ENCODE results near the gene C2orf68. TPM values are rescaled to one million over a fixed set of nuclear protein-coding genes. Genes with fewer than 3 reads are reported as not detected.
A peak's percentile ranks its signal among the peaks of the same experiment; 100 is the strongest.

Gene C2orf68
- total and polyA plus RNA-seq, 2 of the 13 experiments (the other 11 are each of a cell fraction or from before 2014, with no cell fraction given): 47.1 to 77.4 TPM

DNA sequence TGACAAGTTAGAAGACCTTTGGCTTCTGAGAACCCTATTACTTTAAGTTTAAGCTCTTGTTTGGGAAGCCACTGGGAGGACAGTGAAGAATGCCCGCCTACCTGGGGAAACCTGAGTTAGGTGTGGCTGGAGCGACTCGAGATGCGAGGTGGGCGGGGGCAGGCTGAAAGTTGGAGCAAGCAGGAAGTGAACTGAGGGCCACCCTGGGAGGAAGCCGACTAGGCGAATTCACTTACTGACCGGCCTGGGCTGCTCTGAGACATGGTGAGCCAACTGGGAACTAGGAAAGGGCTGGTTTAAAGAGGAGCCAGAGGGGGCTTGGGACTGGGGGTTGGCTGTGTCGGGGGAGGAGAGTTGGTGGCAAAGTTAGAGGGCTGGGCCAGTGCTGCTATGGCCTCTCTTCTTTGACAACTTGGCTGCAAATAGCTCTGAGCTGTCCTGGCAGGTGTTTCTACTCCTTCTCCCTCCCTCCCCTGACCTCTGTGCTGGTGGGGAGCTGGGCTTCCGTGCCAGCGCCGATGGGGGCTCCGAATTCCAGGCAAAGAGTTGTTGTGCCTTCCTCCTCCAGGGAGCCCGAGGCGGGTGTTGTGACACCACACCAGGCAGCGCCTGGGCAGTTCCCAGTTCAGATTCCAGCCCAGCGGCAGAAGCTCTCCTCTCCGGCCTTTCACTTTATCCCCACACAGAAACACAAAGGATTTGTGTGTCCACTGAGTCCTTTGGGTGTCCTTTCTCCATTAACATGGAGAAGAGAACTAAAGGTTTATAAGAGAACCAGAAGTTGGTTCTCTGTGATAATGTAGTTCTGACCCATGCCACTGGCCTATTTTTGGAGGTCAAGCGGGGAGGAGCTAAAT is 34.3 kb downstream of the C2orf68 start, which contains the start of gene VAMP8 (continued):
- TF ChIP-seq, protein P1, sequence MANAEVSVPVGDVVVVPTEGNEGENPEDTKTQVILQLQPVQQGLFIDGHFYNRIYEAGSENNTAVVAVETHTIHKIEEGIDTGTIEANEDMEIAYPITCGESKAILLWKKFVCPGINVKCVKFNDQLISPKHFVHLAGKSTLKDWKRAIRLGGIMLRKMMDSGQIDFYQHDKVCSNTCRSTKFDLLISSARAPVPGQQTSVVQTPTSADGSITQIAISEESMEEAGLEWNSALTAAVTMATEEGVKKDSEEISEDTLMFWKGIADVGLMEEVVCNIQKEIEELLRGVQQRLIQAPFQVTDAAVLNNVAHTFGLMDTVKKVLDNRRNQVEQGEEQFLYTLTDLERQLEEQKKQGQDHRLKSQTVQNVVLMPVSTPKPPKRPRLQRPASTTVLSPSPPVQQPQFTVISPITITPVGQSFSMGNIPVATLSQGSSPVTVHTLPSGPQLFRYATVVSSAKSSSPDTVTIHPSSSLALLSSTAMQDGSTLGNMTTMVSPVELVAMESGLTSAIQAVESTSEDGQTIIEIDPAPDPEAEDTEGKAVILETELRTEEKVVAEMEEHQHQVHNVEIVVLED (CRISPR knock-in tag; IDR thresholded peaks at IDR 0.05; ENCODE audit: borderline replicate concordance): peak; percentile 18; the same call in 1 of the 2 replicates
- TF ChIP-seq PTBP1 (IDR thresholded peaks at IDR 0.05; ENCODE audit: low read depth, low read length, poor library complexity, severe bottlenecking) (no peak), KAT8 (CRISPR knock-in tag; IDR thresholded peaks at IDR 0.05) (peak; percentile 37), CHCHD3 (CRISPR knock-in tag; IDR thresholded peaks at IDR 0.05) (no peak), ZNF160 (CRISPR knock-in tag; IDR thresholded peaks at IDR 0.05) (no peak), SP2 (CRISPR knock-in tag; IDR thresholded peaks at IDR 0.05) (no peak), ZNF563 (CRISPR knock-in tag; IDR thresholded peaks at IDR 0.05) (no peak), TMF1 (CRISPR knock-in tag; IDR thresholded peaks at IDR 0.05; ENCODE audit: low read depth) (no peak), RNF2 (conservative IDR thresholded peaks at IDR 0.05; ENCODE audit: low read depth) (no peak), SUZ12 (IDR thresholded peaks at IDR 0.05; ENCODE audit: low read depth, low read length) (no peak), TBX2 (CRISPR knock-in tag; IDR thresholded peaks at IDR 0.05; ENCODE audit: borderline replicate concordance) (no peak), DNMT1 (CRISPR knock-in tag; IDR thresholded peaks at IDR 0.05) (no peak)
- TF ChIP-seq, protein P2, sequence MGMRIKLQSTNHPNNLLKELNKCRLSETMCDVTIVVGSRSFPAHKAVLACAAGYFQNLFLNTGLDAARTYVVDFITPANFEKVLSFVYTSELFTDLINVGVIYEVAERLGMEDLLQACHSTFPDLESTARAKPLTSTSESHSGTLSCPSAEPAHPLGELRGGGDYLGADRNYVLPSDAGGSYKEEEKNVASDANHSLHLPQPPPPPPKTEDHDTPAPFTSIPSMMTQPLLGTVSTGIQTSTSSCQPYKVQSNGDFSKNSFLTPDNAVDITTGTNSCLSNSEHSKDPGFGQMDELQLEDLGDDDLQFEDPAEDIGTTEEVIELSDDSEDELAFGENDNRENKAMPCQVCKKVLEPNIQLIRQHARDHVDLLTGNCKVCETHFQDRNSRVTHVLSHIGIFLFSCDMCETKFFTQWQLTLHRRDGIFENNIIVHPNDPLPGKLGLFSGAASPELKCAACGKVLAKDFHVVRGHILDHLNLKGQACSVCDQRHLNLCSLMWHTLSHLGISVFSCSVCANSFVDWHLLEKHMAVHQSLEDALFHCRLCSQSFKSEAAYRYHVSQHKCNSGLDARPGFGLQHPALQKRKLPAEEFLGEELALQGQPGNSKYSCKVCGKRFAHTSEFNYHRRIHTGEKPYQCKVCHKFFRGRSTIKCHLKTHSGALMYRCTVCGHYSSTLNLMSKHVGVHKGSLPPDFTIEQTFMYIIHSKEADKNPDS (CRISPR knock-in tag; IDR thresholded peaks at IDR 0.05): no peak
- TF ChIP-seq, protein P3, sequence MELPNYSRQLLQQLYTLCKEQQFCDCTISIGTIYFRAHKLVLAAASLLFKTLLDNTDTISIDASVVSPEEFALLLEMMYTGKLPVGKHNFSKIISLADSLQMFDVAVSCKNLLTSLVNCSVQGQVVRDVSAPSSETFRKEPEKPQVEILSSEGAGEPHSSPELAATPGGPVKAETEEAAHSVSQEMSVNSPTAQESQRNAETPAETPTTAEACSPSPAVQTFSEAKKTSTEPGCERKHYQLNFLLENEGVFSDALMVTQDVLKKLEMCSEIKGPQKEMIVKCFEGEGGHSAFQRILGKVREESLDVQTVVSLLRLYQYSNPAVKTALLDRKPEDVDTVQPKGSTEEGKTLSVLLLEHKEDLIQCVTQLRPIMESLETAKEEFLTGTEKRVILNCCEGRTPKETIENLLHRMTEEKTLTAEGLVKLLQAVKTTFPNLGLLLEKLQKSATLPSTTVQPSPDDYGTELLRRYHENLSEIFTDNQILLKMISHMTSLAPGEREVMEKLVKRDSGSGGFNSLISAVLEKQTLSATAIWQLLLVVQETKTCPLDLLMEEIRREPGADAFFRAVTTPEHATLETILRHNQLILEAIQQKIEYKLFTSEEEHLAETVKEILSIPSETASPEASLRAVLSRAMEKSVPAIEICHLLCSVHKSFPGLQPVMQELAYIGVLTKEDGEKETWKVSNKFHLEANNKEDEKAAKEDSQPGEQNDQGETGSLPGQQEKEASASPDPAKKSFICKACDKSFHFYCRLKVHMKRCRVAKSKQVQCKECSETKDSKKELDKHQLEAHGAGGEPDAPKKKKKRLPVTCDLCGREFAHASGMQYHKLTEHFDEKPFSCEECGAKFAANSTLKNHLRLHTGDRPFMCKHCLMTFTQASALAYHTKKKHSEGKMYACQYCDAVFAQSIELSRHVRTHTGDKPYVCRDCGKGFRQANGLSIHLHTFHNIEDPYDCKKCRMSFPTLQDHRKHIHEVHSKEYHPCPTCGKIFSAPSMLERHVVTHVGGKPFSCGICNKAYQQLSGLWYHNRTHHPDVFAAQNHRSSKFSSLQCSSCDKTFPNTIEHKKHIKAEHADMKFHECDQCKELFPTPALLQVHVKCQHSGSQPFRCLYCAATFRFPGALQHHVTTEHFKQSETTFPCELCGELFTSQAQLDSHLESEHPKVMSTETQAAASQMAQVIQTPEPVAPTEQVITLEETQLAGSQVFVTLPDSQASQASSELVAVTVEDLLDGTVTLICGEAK (IDR thresholded peaks at IDR 0.05): no peak
- TF ChIP-seq, protein P3 (CRISPR knock-in tag; IDR thresholded peaks at IDR 0.05): no peak
